ENCODE results near the gene GPR4.

- no peak for TF ChIP-seq TAF1 (IDR thresholded peaks at IDR 0.05; ENCODE audit: borderline replicate concordance, insufficient read depth, low read length)
- no peak for TF ChIP-seq SIN3A (IDR thresholded peaks at IDR 0.05; ENCODE audit: borderline replicate concordance, insufficient read depth, low read length)
- TF ChIP-seq POLR2AphosphoS5 (IDR thresholded peaks at IDR 0.05; ENCODE audit: low read depth, low read length) = no peak
- TF ChIP-seq REST (IDR thresholded peaks at IDR 0.05; ENCODE audit: insufficient read depth in 1 of 2, low read depth in 2 of 2, low read length in 2 of 2) = no peak
These were observed 48.7 kb upstream of the GPR4 start for GRCh38 chr19:45650722-45651121.
